Measurements from ENCODE around the gene CAPN7. TPM values are rescaled to one million over a fixed set of nuclear protein-coding genes. Genes with fewer than 3 reads are reported as not detected.

The CAPN7 gene
- total RNA-seq, 2 experiments from 2014 or later = 22.2 to 27.5 TPM

- Mint-ChIP-seq H3K27ac (no peak overlapping the region), H3K4me3 (no peak overlapping the region), H3K27me3 (no peaks in the 10 kb centered on the region), H3K9me3 (no peaks in the 10 kb centered on the region), H3K4me1 (ENCODE audit: low read depth) (no peaks in the 10 kb centered on the region), H3K36me3 (ENCODE audit: low read depth) (peaks cover 26% of the 10 kb centered on the region)
- CTCF ChIA-PET = interaction anchor here (1.0 kb wide), 1 partner anchor 181 kb away, joined by 3 read pairs; no protein-coding TSS in a partner anchor
- TF ChIP-seq CTCF (IDR thresholded peaks at IDR 0.05) = no peak
- DNase-seq (no peak), ATAC-seq (no peak)
- intact Hi-C loops (cut with micrococcal nuclease) = no loop called here
- POLR2A ChIA-PET = interaction anchor here (1.0 kb wide), 1 partner anchor 15 kb away, joined by 4 read pairs; no protein-coding TSS in a partner anchor
Observed at GRCh38 chr3:15223685-15224572, 17.9 kb downstream of the CAPN7 start.

- Mint-ChIP-seq H3K4me1 (ENCODE audit: low read depth) (no peaks in the 10 kb centered on the region), H3K36me3 (ENCODE audit: low read depth) (peaks cover 9% of the 10 kb centered on the region), H3K27me3 (no peaks in the 10 kb centered on the region), H3K4me3 (no peak overlapping the region), H3K27ac (no peak overlapping the region), H3K9me3 (no peaks in the 10 kb centered on the region)
- no peak for TF ChIP-seq CTCF (IDR thresholded peaks at IDR 0.05)
- ATAC-seq (no peak), DNase-seq (no peak)
- intact Hi-C loops (cut with micrococcal nuclease) = no loop called here
- ChIA-PET CTCF (interaction anchor here (0.7 to 2.5 kb wide), 4 partner anchors 9 to 42 kb away, joined by 3 to 7 read pairs (median 4); partner anchors contain the start of gene CAPN7), POLR2A (interaction anchor here (1.4 kb wide), 1 partner anchor 144 kb away, joined by 4 read pairs; no protein-coding TSS in a partner anchor)
Observed at GRCh38 chr3:15228147-15228546, 22.1 kb downstream of the CAPN7 start.

GRCh38 chr3:15229262-15229661 lies 23.2 kb downstream of the CAPN7 start:
- H3K36me3 Mint-ChIP-seq (ENCODE audit: low read depth) = peaks cover 10% of the 10 kb centered on the region
- ChIA-PET CTCF (interaction anchor here (1.0 to 2.5 kb wide), 3 partner anchors 10 to 121 kb away, joined by 3 to 7 read pairs (median 4); no protein-coding TSS in a partner anchor), POLR2A (no interaction called here)
- H3K4me1 Mint-ChIP-seq (ENCODE audit: low read depth) = no peaks in the 10 kb centered on the region
- H3K4me3 Mint-ChIP-seq = no peak overlapping the region
- no peak for DNase-seq
- TF ChIP-seq CTCF (IDR thresholded peaks at IDR 0.05) = no peak
- H3K27me3 Mint-ChIP-seq = no peaks in the 10 kb centered on the region
- no peak overlapping the region for H3K27ac Mint-ChIP-seq
- H3K9me3 Mint-ChIP-seq = no peaks in the 10 kb centered on the region
- intact Hi-C loops (cut with micrococcal nuclease) = no loop called here
- ATAC-seq = no peak

GRCh38 chr3:15241341-15241740 lies 35.3 kb downstream of the CAPN7 start:
- H3K36me3 Mint-ChIP-seq (ENCODE audit: low read depth) = peaks cover 27% of the 10 kb centered on the region
- no peak overlapping the region for H3K27ac Mint-ChIP-seq
- ChIA-PET POLR2A (no interaction called here), CTCF (interaction anchor here (0.7 to 4.0 kb wide), 12 partner anchors 11 to 164 kb away, joined by 3 to 21 read pairs (median 4); partner anchors contain the start of gene CAPN7)
- peak; percentile 38 for TF ChIP-seq CTCF (IDR thresholded peaks at IDR 0.05)
- DNase-seq (peak; percentile 62), ATAC-seq (peak; percentile 58)
- H3K9me3 Mint-ChIP-seq = no peaks in the 10 kb centered on the region
- intact Hi-C loops (cut with micrococcal nuclease) = no loop called here
- no peak overlapping the region for H3K4me3 Mint-ChIP-seq
- no peaks in the 10 kb centered on the region for H3K27me3 Mint-ChIP-seq
- H3K4me1 Mint-ChIP-seq (ENCODE audit: low read depth) = peaks cover 6% of the 10 kb centered on the region

All from activated CD8-positive, alpha-beta T cell treated with anti-CD3 and anti-CD28 coated beads for 36 hours (primary cell).